GM12878 (cell line): Measurements from ENCODE around the gene SHOC2.

Experiments used
- BMI1 ChIP-seq: fragments of 450-650 bp; IDR thresholded peaks from 2 replicates; pipeline ENCODE4 v1.6.1; 2016; ENCODE audit warnings: mild to moderate bottlenecking, moderate library complexity, borderline replicate concordance
- CTCF ChIP-seq, 3 experiments: IDR thresholded peaks in 2 of 3; conservative IDR thresholded peaks in 1 of 3; 2 replicates each; pipeline ENCODE4 v1.5.1; 2011; ENCODE audit warnings: low read depth in 3 of 3, low read length in 3 of 3, mild to moderate bottlenecking in 3 of 3, control low read depth in 2 of 3, moderate library complexity in 2 of 3, inconsistent platforms in 1 of 3, mixed read lengths in 1 of 3; ENCODE audit not compliant: control insufficient read depth in 2 of 3, insufficient read depth in 1 of 3; ENCODE audit errors: extremely low read depth in 1 of 3
- EZH2 ChIP-seq: IDR thresholded peaks from 2 replicates; pipeline ENCODE4 v1.6.1; 2012; ENCODE audit warnings: low read depth, mild to moderate bottlenecking, control low read depth, inconsistent platforms, low read length, borderline replicate concordance; ENCODE audit not compliant: control insufficient read depth
- JUND ChIP-seq: IDR thresholded peaks from 2 replicates; pipeline ENCODE4 v1.6.1; 2012; ENCODE audit warnings: low read depth, mild to moderate bottlenecking, low read length, improper control_type of control experiment, moderate library complexity
- POLR2AphosphoS5 ChIP-seq: IDR thresholded peaks from 2 replicates; pipeline ENCODE4 v1.6.1; 2011; ENCODE audit warnings: mild to moderate bottlenecking, low read length, inconsistent platforms
- SP1 ChIP-seq: IDR thresholded peaks from one replicate; pipeline ENCODE4 v1.6.1; 2011; ENCODE audit warnings: low read depth, low read length

GRCh38 chr10:111030042-111030750, 110.8 kb downstream of the SHOC2 start:
- TF ChIP-seq JUND (no peak), EZH2 (no peak), SP1 (no peak), CTCF (IDR thresholded peaks at IDR 0.05 in 2 of 3, conservative IDR thresholded peaks at IDR 0.05 in 1 of 3; ENCODE audit: control insufficient read depth in 2 of 3, extremely low read depth in 1 of 3, insufficient read depth in 1 of 3, low read depth in 3 of 3, low read length in 3 of 3) (no peak), POLR2AphosphoS5 (no peak), BMI1 (no peak)
